Skeletal muscle cell (primary cell): ENCODE data around the gene TMEM184B.

ENCODE experiments used
- DNase-seq: peaks from one replicate; pipeline ENCODE4 v3.0.0-alpha.2; 2010; ENCODE audit warnings: low read depth
- H3K4me3 ChIP-seq: 2 replicates; pipeline ENCODE4 v1.5.1; 2011; ENCODE audit warnings: low read depth, mild to moderate bottlenecking, control low read depth, low read length, moderate library complexity

The TMEM184B gene

DNA sequence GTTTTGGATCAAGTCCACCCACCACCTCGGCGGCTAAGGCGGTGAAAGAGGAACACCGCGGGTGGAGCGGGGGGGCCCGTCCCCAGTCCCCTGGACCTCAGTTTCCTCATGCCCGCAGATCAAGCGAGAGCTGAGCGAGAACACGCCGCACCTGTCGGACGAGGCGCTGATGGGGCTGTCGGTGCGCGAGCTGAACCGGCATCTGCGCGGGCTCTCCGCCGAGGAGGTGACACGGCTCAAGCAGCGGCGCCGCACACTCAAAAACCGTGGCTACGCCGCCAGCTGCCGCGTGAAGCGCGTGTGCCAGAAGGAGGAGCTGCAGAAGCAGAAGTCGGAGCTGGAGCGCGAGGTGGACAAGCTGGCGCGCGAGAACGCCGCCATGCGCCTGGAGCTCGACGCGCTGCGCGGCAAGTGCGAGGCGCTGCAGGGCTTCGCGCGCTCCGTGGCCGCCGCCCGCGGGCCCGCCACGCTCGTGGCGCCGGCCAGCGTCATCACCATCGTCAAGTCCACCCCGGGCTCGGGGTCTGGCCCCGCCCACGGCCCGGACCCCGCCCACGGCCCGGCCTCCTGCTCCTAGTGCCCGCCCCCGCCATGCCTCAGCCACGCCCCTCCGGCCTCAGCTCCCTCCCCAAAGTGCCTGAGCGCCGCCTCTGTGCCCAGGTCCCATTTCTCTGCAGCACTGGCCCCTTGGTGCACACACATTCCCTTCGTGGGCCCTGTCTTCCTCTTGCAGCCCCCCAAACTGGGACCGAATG, 58.3 kb downstream of the TMEM184B start:
- peak overlapping the region; percentile 9 for H3K4me3 ChIP-seq
- DNase-seq = no peak

DNA sequence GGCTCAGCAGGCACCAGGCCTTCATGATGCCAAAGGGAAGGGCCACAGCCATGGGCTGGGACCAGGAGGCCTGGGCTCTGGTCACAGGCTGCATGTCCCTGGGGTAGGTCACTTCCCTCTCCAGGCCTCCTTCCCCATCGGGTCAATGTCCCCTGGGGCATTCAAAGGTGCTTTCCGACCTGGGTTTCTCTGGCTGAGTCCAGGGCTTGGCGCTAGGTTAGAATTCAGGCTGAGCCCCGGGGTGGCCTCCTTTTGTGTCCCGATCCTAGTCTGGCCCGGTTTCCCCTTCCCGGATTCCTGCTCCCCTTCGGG, 58.9 kb downstream of the TMEM184B start:
- DNase-seq = no peak
- no peak overlapping the region for H3K4me3 ChIP-seq

DNA sequence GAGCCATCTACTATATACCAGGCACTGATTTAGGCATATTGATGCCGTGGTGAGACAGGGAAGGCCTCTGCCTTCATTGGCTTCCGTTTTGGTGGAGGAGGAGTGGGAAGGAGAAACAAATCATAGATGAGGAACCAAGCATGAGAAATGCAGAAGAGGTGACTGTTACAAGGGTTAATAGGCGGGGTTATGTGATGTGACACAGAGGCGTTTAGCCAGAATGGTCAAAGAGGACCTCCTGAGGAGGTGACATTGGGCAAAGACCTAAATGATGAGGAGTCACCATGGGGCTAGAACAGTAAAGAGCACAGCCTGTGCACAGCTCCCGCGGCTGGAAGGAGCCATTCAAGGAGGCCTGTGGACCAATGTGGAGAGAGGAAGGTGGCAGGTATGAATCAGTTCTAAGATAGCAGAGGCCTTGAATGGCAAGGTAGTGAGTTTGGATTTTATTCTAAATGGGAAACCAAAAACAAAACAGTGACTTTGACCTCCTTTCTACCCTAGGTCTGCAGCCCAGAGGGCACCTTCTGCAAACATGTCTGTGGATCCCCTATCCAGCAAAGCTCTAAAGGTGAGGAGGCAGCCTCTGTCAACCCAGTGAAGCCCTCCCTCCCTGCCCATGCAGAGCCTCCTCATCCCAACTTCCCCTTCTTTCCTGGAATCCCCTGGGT, 59.4 kb downstream of the TMEM184B start:
- DNase-seq = no peak
- no peak overlapping the region for H3K4me3 ChIP-seq

DNA sequence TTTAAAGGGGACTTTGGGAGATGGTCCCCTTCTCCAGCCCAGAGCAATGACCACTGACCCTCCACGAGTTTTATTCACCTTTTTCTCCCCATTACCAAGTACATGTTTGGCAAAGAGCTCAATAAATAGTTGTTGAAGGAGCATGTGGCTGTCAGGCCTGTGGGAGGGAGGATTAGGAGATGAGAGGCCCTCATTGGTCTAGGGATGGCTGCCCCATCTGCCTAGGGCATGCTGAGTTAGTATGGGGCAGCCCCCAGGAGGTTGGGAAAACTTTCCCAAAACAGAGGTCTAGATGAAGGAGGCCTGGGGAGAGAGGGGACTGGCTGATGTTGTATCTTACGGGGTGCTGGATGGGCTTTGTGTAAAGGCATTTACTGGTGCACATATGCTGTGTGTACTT, 60.4 kb downstream of the TMEM184B start:
- H3K4me3 ChIP-seq = no peak overlapping the region
- DNase-seq = no peak

DNA sequence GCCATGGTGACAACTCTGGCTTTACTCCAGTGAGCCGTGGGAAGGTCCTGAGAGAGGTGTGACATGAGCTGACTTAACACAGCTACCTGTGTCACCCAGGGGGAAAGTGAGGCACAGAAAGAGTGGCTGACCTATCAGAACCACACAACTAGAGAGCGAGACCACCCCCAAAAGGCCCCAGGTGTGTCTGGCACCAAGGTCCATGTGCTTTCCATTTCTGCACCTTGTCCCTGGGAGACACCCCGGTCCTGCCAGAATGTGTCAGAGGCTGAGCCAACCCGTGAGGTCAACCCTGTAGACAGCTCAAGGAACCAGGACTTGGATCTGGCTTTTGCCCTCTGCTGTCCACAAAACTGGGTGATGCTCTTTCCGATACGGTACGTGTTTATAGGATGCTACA, 61.3 kb downstream of the TMEM184B start:
- DNase-seq = no peak
- no peak overlapping the region for H3K4me3 ChIP-seq

DNA sequence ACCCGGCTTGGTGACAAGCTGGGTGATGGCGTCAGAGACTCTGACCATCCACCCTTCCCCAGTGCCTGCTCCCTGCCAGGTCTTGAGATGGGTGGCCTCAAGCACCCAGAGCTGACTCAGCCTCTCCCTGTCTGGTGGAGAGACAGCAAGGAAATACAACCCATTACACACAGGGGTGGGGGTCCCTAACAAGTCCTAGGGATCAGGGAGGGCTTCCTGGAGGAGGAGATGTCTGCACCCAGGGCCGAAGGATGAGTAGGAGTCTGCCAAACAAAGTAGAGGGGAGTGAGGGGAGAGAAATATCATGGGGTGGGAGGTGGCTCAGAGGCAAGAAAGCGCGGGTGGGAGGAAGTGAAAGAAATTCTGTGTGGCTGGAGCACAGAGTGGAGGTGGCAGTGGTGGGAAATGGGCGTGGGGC, 64.2 kb downstream of the TMEM184B start:
- H3K4me3 ChIP-seq = no peak overlapping the region
- no peak for DNase-seq

DNA sequence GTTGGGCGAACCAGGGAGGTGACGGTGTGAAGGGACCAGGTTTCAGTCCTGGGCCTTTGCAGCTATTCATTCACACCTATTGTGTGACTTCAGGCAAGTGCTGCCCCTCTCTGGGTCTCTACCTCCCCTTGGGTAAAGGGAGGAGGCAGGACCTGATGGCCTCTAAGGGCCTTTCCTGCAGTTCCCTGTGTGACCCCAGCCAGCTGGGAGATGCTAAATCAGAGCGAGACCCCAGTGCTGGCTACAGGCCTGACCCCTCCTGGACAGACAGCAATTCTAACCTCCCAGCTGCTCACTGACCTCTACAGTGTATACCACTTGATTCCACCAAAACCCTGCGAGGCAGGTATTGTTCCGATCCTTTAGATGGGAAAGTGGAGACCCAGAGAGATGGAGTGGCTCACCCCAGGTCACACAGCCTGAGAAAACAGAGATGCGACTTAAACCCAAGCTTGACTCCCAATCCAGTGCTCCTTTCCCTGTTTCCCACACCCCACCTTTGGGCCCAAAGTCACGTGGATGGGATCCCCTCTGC, 64.8 kb downstream of the TMEM184B start:
- DNase-seq = no peak
- H3K4me3 ChIP-seq = no peak overlapping the region

DNA sequence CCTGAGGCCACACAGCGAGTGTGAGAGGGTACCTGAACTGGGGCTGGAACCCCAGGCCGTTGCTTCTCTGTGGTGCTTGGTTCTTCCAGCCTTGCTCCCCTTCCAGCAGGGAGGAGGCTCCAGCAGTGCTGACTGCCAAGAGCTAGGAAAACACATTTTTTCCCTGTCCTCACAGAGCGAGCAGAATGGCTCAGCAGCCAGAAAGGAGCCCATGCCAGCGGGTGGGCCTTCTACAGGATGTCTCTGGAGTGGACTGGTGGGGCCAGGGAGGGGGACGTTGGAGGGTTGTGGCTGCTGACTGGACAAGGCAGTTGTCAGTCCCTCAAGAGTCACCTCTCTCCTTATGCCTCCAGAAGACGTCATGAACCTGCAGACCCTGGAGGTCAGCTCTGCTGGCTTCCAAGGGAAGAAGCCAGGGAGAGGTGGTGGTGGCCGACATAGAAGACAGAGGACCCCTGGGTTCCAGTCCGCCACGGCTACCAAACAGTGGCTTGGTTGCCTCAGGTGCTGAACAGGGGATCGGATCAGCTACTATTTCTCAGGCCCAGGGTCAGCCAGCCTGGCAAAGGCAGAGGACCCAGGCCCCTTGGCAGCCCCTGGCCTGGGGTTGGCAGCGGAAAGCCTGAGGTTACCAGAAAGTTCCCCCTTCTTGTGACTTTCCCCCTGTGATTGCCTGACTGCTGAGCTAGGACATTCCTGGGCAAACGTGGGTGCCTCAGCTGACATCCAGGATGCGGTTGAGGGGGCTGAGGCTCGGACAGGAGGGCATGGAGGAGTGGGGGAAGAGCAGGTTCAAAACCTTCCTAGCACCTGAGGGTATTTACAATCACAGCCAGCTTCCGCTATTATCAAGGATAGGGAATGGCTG, 67.3 kb downstream of the TMEM184B start:
- DNase-seq = peak; percentile 65
- H3K4me3 ChIP-seq = no peak overlapping the region

DNA sequence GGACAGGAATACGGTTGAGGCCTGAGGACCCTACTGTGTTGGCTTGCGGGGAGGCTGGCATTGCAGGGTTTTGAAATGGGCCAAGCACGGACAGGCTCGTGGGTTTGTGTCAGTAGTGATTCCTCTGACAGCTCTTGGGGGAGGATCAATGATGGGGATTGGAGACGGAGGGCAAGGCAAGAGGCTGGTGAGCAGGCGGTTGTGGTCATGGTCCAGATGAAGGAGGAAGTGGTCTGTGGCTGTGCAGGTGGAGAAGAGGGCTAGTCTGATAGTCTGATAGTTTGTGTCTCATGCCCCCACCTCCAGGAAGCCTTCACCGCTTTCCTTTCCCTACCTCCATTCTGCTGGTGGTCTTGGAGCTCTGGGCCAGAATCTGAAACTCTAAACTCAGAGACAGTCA, 68.0 kb downstream of the TMEM184B start:
- no peak overlapping the region for H3K4me3 ChIP-seq
- DNase-seq = no peak

DNA sequence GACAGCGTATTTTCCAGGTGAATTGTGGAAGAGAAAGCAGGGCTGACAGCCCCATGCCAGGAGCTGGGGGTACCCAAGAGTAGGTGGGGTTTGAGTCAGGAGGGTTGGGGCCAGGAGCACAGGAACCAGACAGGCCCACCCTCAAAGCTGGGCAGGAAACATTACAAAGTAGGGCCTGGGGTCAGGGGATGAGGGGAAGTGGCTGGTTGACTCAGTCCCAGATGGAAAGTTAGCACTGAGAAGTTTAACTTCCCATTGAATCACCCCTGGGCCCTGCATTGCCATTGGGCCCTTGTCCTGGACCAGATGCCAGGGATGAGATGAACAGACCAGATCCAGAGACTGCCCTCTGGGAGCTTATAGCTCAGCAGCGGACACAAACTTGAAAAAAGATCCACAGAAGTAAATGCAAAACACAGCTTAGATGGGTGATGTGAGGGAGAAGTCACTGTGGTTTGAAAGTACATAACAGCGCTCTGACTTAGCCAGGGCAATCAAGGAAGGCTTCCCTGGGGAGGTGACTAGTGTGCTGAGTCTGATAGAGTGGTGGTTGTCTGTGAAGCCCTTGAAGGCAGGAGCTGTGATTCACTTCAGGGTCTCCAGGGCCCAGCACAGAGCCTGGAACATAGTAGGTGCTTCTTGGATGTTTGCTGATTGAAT, 68.8 kb downstream of the TMEM184B start:
- DNase-seq = peak; percentile 47
- peak overlapping the region; percentile 67 for H3K4me3 ChIP-seq

DNA sequence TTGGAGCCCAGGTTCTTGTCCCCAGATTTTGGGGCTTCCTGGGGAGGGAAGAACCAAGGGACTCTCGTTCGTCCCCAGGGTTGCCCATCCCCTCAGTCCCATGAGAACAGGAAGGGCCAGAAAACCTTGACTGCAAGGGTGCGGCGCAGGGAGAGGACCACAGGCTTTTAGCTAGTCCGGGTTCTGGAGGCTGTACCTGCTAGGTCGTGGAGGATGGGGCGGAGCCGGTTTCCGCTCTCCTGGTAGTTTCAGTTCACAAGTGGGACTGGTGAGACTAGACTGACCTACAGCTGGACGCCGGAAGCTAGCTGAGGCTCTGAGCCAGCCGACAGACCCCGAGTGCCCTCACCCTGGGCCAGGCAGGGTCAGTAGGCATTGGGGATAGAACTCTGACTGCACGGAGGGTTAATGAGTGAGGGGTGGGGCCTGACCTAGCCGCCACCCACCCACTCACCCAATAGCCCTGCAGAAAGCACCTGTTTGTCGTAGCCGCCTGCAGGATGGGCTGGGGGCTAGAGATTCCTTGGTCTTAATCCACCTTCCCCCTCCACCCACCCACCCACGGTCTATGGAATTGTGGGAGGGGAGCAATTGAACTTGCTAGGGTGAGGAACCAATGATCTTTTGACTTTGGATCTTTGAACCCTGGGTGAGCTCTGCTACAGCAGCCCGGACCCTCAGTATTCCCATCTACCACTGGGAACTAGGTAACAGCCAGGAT, 69.6 kb downstream of the TMEM184B start:
- peak overlapping the region; percentile 67 for H3K4me3 ChIP-seq
- DNase-seq = no peak

DNA sequence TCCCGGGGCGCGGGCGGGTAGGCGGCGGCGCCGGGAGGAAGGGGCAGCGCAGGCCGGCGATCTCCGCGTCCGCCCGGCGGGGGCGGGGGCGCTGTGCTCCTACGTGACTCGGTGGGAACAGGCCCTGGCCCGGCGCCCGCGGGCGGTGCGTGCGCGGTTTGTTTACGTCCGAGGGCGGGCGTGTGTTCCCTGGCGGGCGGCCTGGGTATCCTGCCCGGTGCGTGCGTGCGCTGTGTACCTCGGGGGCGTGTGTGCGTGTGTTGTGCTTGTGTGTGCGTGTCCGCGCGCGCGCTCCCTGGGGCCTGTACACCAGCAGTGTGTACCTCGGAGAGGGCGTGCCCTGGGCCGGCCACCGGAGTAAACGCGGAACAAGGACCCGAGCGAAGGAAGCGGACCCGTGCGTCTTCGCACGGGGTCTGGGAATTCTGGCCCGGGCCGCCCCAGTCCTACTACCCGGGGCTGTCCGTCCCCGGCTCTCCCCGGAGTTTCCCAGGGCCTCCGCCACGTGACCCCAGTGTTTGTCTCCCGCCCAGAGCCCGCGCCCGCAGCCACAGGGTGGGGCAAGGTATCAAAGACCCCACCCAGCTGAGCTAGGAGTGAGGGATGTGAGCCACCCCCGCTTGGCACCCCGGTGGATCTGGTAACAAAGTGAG, 70.2 kb downstream of the TMEM184B start:
- peak; percentile 93 for DNase-seq
- peak overlapping the region; percentile 67 for H3K4me3 ChIP-seq

DNA sequence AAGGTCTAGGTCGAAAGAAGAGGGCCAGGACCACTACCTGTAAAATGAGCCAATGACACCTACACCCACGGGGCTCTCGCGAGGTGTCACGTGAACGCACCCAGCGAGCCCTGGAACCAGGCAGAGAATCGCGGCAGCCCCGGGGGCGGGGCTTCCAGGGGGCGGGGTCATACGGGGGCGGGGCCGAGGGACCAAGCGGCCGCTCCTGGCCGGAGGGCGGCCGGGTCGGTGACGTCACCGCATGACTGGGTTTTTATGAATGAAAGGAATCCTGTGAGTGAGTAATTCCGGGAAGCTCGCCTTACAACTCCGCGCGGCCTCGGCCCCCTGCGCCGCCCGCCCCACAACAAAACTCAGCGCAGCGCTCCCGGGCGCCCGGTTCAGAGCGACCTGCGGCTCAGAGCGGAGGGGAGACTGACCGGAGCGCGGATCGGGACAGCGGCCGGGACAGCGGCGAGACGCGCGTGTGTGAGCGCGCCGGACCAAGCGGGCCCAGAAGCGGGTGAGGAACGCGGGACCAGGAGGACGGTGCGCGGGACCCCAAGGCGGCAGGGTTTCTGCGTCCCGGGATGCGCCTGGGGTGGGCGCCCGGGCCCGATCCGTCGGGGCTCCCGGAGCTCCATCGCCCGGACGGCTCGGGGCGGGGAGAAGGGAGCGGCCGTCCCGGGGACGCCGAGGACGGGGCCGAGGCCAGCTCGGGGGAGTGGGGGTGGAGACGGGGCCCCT, 70.9 kb downstream of the TMEM184B start, which contains the start of gene MAFF:
Gene MAFF (plus strand): TSS at position 284 of the 726 bp plus-strand sequence. CDS start 11,860 bp downstream, outside the sequence.
- H3K4me3 ChIP-seq = peak within 1 kb of the TSS; percentile 67
- peak; percentile 88 for DNase-seq

DNA sequence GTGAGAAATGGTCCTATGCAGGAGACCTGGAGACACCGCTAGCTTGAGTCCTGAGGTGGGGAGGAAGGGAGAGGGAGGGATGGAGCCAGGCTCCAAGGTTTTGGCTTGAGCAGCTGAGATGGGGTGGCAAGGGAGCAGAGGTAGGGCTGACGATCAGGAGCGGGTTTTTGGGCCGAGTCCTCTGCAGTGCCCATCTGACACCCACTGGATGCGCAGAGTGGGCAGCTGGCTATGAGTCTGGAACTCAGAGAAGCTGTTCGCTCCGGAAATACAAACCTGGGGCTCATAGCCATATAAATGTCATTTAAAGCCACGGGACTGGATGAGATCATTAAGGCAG, 71.5 kb downstream of the TMEM184B start:
- DNase-seq = no peak
- H3K4me3 ChIP-seq = peak overlapping the region; percentile 42

DNA sequence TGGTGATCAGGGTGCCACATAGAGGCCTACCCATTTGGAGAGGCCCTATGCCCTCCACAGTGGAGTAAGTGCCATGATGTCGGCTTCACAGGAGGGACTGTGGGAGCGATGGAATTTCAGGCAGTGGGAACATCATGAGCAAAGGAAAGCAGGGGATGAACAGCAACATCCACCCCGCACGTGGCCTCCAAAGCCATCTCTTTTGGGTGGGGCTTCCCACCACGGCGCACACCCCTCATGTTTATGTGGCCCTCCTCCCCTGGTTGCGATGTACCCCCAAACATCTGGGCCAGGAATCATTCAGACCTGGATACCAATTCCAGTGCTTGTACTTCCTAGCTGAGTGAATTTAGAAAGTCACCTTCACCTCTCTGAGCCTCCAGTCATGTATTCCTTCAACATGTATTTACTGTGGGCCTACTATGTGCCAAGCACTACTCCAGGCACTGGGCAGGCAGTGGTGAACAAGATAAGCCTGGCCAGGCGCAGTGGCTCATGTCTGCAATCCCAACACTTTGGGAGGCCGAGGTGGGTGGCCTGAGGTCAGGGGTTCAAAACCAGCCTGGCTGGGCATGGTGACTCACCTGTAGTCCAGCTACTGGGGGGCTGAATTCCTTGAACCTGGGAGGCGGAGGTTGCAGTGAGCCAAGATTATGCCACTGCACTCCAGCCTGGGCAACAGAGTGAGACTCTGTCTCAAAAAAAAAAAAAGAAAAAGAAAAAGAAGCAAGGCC, 72.8 kb downstream of the TMEM184B start:
- DNase-seq = no peak
- no peak overlapping the region for H3K4me3 ChIP-seq

DNA sequence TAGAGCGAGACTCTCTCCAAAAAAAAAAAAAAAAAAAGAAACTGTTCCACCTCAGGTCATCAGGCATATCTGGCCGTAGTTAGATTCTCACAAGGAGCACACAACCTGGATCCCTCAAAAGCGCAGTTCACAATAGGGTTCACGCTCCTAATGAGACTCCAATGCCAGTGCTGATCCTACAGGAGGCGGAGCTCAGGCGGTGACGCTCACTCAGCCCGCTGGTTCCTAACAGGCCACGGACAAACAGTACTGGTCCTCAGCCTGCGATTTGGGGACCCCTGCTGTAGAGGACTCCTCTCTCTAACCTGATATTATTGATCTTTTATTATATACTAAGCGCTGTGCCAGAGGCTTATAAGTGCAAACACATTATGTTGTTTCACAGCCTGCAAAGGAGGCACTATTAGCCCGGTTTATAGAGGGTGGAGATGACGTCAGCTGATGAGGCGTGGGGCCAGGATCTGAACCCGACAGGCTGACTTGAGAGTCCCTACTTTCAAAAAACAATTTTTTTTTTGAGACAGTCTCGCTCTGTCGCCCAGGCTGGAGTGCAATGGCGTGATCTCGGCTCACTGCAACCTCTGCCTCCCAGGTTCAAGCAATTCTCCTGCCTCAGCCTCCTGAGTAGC, 75.9 kb downstream of the TMEM184B start:
- no peak overlapping the region for H3K4me3 ChIP-seq
- DNase-seq = no peak

DNA sequence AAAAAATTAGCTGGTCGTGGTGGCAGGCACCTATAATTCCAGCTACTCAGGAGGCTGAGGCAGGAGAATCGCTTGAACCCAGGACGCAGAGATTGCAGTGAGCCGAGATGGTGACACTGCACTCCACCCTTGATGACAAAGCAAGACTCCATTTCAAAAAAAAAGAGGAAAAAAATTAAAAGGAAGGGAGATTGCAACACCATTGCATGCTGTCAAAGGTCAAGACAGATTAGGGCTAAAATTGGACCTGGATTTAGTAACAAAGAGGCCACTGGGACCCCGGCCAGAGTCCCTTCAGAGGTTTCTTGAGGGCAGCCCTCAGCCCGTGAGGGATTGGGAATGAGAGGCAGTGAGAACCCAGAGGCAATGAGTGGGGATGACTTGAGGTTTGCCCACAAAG, 79.2 kb downstream of the TMEM184B start:
- DNase-seq = no peak
- H3K4me3 ChIP-seq = no peak overlapping the region
